GM19324 (cell line): ENCODE data around the gene EFS.

Experiments used
- ATAC-seq: cut with Tn5 transposase; IDR thresholded peaks from one replicate; pipeline ENCODE4 v1.9.1; 2021; ENCODE audit warnings: mild to moderate bottlenecking, moderate library complexity; ENCODE audit not compliant: unreplicated experiment, low FRiP score

The EFS gene

GRCh38 chr14:23308721-23309445 is 56.1 kb downstream of the EFS start:
- no peak for ATAC-seq

GRCh38 chr14:23307687-23308644 is 57.0 kb downstream of the EFS start:
- ATAC-seq = no peak

GRCh38 chr14:23307146-23307530 is 57.8 kb downstream of the EFS start:
- ATAC-seq = no peak

GRCh38 chr14:23306412-23307145 is 58.4 kb downstream of the EFS start, which contains the start of gene BCL2L2:
Gene BCL2L2, plus strand, starts transcription at chr14:23306833. Its CDS starts 935 bp downstream, at chr14:23307768.
- no peak for ATAC-seq
